HUDEP-2 (cell line): ENCODE results near the gene KDM4C.

Experiments used
- DNase-seq, 76 experiments: peaks; one replicate each; lab custom pipeline; 2025; ENCODE audit not compliant: unreplicated experiment in 76 of 76; lab: John Stamatoyannopoulos, UW

KDM4C gene

GRCh38 chr9:7119612-7120011 is 361.8 kb downstream of the KDM4C start:
- no peak for DNase-seq

GRCh38 chr9:7121055-7121454 is 363.3 kb downstream of the KDM4C start:
- peak in 54 of 76 experiments; percentile 2 to 79 (median 30) for DNase-seq

- DNase-seq: no peak
Measured at GRCh38 chr9:7121664-7122063, 363.9 kb downstream of the KDM4C start.

GRCh38 chr9:7123743-7124142 is 366.0 kb downstream of the KDM4C start:
- DNase-seq: no peak

GRCh38 chr9:7125231-7125630 is 367.5 kb downstream of the KDM4C start:
- no peak for DNase-seq

GRCh38 chr9:7129391-7129790 is 371.6 kb downstream of the KDM4C start:
- DNase-seq: no peak

GRCh38 chr9:7130266-7130820 is 372.6 kb downstream of the KDM4C start:
- no peak for DNase-seq

- no peak for DNase-seq
Measured at GRCh38 chr9:7132605-7133004, 374.8 kb downstream of the KDM4C start.

GRCh38 chr9:7135735-7136134 is 378.0 kb downstream of the KDM4C start:
- DNase-seq: no peak

GRCh38 chr9:7137040-7137439 is 379.3 kb downstream of the KDM4C start:
- DNase-seq: no peak

- DNase-seq: no peak
Measured at GRCh38 chr9:7137571-7137970, 379.8 kb downstream of the KDM4C start.

GRCh38 chr9:7139886-7140285 is 382.1 kb downstream of the KDM4C start:
- no peak for DNase-seq

- no peak for DNase-seq
Measured at GRCh38 chr9:7140401-7140800, 382.6 kb downstream of the KDM4C start.

- DNase-seq: no peak
Measured at GRCh38 chr9:7143645-7144200, 385.9 kb downstream of the KDM4C start.

GRCh38 chr9:7144265-7145046 is 386.7 kb downstream of the KDM4C start:
- DNase-seq: no peak

GRCh38 chr9:7145361-7146069 is 387.7 kb downstream of the KDM4C start:
- no peak for DNase-seq

- no peak for DNase-seq
Measured at GRCh38 chr9:7146582-7146981, 388.8 kb downstream of the KDM4C start.

- peak in 33 of 76 experiments; percentile 3 to 53 (median 15) for DNase-seq
Measured at GRCh38 chr9:7147121-7148090, 389.6 kb downstream of the KDM4C start.

- no peak for DNase-seq
Measured at GRCh38 chr9:7148243-7148765, 390.5 kb downstream of the KDM4C start.

- DNase-seq: no peak
Measured at GRCh38 chr9:7149258-7149657, 391.5 kb downstream of the KDM4C start.
